Ovary (tissue), 3 donors: ENCODE measurements around the gene SRGAP2.
"Not testable (repeated sequence)": the region's sequence is repeated elsewhere in the genome, so short reads cannot be mapped to it uniquely, and the experiment has no call there.

Experiments
- EP300 ChIP-seq: sonication (generic); formaldehyde crosslinking; IDR thresholded peaks from one replicate; pipeline ENCODE4 v1.6.1; 2017; ENCODE audit warnings: antibody characterized with exemption
- POLR2A ChIP-seq: fragments of 450-650 bp; IDR thresholded peaks from one replicate; pipeline ENCODE4 v1.6.1; 2017; ENCODE audit warnings: antibody characterized with exemption, mild to moderate bottlenecking, moderate library complexity
- TF ChIP-seq, protein P1 (sequence below), 3 donors: fragments of 450-650 bp in 2 of 3; fragments of 200-600 bp in 1 of 3; IDR thresholded peaks; one replicate each; pipeline versions ENCODE4 v1.5.1 to v1.8.0; 2016 to 2022; ENCODE audit warnings: antibody characterized with exemption in 3 of 3, mild to moderate bottlenecking in 1 of 3
- donor health status: DM: no; HTN: no; CAD: no.

DNA sequence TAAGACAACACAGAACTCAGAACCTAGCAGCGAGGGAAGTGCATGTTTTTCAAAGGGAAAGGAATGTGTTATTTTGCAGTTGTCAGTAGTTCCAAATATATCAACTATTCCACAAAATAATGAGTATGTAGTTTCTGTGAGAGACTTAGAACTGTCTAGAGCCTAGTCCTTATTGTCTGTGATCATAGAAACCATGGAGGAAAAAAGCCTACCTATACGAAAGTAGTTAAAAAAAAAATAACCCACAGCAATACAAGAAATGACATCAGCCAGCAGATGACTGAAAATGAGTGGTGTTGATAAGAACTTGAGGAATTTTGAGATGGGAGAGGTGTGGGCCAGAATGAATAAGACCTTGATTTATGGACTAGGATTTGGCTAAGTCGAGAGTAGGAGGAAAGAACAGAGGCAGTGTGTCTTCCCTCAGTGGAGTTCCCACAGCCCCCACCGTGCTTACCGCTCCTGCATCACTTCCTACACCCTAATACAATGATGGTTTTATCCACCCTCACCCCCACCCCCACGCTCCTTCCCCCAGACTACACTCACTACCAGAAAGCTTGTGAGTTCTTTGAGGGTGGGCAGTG lies 20.9 kb downstream of the SRGAP2 start:
- TF ChIP-seq, protein P1, sequence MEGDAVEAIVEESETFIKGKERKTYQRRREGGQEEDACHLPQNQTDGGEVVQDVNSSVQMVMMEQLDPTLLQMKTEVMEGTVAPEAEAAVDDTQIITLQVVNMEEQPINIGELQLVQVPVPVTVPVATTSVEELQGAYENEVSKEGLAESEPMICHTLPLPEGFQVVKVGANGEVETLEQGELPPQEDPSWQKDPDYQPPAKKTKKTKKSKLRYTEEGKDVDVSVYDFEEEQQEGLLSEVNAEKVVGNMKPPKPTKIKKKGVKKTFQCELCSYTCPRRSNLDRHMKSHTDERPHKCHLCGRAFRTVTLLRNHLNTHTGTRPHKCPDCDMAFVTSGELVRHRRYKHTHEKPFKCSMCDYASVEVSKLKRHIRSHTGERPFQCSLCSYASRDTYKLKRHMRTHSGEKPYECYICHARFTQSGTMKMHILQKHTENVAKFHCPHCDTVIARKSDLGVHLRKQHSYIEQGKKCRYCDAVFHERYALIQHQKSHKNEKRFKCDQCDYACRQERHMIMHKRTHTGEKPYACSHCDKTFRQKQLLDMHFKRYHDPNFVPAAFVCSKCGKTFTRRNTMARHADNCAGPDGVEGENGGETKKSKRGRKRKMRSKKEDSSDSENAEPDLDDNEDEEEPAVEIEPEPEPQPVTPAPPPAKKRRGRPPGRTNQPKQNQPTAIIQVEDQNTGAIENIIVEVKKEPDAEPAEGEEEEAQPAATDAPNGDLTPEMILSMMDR (IDR thresholded peaks at IDR 0.05) = not testable (repeated sequence)
- TF ChIP-seq POLR2A, EP300: not testable (repeated sequence)
